ENCODE results near the gene LYPD6B.

LYPD6B gene

DNA sequence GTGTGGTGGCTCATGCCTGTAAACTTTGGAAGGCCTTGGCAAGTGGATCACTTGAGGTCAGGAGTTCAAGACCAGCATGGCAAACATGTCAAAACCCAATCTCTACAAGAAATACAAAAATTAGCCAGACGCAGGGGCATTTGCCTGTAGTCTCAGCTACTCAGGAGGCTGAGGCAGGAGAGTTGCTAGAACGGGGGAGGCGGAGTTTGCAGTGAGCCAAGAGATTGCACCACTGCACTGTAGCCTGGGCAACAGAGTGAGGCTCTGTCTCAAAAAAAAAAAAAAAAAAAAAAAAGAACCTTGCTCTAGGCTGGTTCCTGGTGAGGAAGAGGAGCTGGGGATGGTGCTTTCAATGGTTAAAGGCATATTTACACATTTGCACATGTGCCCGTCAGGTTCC is 129.4 kb downstream of the LYPD6B start:
- no peak for DNase-seq

DNA sequence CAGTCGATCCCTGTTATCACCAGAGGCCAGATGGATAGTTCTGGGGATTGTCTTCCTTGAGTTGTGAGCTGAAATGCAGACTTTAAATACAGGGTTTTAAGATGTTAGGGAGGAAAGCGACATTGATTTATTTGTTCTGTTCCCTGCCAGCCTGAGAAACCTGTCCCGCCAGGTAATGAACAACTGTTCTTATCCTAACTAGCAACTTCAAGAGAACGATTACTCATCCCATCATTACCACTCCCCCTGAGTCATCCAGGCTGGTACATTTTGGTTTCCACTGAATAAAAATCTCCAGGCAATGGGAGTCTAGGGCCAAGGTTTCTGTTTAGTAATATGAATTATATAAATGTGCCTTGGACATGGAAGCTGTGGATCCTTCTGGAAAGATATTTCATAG is 131.2 kb downstream of the LYPD6B start:
- no peak for DNase-seq

DNA sequence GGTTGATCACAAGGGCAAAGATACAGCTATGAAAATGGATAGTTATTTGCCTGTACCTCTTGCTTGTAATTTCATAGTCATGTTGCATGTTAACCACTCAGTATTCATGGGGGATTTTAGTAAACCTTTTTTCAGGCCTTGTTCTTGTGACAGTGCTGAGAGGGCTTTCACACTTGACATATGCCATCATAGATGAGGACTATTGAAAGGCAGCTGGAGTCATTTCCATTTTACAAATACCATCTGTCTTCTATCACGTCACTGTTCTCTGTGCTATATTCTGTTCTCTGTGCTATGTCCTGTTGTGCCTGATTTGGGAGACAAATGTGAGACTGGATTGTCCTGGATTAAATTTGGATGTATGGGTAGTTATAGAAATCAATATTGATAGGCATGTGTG is 131.7 kb downstream of the LYPD6B start:
- DNase-seq: no peak

DNA sequence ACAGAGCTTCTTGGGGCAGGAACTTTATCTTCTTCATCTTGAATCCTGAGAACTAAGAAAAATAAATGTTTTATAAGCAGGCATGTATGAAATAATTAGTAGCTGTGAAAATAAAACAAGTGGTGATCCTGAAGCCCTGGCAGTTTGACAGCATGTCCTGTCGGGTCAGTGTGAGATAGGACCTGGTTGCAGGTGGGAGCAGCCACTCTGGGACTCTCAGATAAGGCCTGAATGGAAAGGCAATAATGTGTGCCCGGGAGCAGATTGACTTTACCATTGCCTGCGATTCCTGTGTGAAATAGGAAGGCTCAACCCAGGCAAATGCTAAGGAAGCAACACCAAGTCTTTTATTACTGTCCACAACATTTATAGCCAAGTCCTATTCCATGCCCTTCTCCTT is 132.4 kb downstream of the LYPD6B start:
- no peak for DNase-seq

DNA sequence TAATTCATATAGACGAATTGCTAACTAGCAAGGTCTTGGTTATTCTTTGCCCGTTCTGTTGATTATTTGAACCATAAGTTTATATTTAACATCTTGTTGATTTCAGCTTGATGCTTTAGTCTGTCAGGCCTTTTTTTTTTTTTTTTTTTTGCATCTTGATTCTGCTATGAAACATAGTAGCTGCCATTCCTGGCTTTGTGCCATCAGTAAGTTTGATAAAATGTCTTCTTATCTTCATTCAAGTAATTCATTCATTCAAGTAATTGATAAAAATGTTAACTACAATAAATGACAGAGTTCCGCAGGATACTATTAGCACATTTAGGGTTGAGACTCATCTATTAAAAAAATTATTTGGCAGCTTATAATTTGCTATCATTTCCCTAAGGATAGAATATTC is 134.7 kb downstream of the LYPD6B start:
- DNase-seq: no peak

DNA sequence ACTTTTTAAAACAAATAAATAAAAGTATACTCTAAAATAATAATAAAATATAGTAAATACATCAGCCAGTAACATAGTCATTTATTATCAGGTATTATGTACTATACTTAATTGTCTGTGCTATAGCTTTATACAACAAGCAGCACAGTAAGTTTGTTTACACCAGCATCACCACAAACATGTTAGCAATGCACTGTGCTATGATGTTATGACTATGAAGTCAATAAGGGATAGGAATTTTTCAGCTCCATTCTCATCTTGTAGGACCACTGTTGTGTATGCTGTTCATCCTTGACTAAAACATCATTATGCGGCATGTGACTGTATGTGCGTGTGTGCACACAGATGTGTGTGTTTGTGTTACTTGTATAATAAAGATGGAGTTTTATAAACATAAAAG is 137.5 kb downstream of the LYPD6B start:
- DNase-seq: no peak

DNA sequence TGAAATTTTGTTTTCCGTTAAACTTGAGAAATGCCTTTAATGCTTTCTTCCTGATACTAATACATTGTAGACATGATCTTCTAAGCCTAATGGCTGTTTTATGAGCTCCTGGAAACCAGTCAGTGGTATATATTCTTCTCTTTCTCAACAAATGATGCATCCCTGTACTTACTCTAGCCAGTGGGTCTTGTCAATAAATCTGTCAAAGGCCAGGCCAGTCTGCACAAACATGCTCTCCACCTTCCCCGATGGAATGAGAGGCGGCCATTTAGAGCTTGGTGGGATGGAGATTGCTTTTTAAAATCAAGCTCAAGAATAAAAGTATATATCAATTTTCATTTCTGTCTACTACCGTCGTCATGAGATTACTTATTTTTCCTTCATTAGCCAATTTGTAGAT is 140.1 kb downstream of the LYPD6B start:
- DNase-seq: no peak

DNA sequence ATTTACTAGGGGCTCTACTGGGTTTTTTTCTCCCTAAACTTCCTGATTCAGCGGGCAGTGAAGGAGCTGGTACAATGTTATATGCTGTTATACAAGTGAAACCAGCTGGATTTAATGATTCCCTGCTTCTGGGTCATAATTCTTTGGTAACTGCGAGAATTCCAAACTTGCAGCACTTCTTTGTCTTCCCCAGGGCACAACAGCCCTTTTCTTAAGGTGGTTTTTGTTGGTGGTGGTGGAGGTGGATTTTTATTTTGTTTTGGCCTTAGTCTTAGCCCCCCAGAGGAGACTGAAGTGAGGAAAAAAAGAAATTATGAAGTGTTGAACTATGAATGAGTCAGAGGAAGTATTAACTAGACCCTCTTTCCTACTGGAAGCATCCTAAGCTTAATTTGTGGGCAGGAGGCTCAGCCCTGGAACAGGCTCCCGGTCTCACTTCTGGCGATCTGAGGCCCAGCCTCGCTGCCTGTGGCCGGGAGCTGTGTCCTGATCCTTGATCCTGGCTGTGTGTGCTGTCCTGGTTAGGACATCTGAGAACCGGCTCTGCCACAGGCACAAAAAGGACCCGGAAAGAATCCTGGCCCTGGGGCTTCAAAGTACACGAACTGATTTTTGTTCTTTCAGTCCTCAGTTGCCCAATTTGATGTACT is 141.9 kb downstream of the LYPD6B start:
- no peak for DNase-seq

DNA sequence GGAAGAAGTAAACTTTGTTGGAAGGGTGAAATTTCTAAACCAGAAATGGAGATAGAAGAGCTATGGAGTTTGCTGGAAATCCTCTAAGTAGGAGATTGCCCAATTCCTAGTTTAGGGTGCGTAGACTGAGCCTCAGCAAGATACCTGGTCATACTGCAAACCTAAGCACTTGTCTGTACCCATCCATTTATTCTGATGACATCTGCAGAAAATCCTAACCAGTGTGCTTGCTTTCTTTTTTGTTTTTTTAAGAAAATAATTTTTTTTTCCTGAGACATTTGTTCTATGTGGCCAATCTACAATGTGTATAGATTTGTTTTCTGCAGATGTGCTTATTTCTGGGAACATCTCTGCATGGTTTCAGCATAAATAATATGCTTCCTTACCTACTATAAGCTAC is 144.7 kb downstream of the LYPD6B start:
- DNase-seq: no peak

DNA sequence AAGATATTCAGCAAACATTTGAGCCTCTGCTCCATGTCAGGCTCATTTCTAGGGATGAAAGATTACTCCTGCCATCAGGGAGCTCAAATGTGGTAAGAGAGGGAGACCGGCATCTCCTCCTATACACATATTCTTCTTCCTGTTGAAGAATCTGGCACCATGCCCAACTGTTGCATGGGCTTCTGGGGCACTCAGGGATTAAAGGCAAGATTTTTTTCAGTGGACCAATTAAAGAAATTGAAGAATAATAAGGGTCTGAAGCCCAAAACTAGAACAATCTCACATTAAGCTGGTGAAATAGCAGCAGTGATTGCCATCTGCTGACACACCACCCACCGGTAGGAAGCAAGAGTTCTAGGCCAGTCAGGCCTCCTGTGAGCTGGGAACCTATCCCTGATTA is 146.5 kb downstream of the LYPD6B start:
- DNase-seq: no peak

DNA sequence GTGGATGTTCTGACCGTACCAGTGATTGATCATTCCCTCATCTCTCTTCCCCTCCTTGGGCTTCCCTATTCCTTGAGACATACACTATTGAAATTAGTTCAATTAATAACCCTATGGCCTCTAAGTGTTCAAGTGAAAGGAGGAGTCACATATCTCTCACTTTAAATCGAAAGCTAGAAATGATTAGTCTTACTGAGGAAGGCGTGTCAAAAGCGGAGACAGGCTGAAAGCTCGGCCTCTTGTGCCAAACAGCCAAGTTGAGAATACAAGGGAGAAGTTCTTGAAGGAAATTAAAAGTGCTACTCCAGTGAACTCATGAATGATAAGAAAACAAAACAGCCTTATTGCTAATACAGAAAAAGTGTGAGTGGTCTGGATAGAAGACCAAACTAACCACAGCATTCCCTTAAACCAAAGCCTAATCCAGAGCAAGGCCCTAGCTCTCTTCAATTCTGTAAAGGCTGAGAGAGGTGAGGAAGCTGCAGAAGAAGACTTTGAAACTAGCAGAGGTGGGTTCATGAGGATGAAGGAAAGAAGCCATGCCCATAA is 147.5 kb downstream of the LYPD6B start:
- DNase-seq: no peak

DNA sequence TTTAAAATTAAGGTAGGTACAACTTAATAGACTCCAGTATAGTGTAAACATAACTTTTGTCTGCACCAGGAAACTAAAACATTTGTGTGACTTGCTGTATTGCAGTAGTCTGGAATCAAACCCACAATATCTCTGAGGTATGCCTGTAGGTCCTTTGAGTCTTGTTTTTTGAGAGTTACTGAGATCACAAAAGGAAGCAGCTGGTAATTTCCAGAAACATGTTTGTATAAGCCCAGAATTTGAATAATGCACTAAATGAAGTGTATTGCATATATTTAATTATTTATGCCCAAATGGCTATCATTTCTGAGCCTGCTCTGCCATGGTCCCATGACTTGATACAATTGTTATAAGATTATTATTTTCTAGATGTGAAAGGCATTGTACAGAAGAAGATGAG is 148.6 kb downstream of the LYPD6B start:
- DNase-seq: no peak

DNA sequence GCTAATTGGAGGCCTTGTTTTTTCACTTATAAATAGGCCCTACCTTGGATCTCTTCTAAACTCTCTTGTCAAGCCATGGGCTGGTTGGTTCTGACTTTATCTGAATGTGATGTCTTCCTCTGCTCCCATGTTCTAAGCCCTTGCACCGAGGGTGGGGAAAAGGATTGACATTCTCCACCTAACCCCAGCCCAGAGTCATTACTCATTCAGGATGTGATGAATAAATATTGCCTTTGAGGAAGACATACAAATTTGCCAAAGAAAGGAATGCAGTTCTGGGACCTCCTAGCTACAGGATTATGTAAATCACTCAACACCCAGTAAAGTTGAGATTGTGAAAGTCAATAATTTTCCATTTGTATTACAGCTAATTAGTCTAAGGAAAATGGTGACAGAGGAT is 149.8 kb downstream of the LYPD6B start:
- no peak for DNase-seq

DNA sequence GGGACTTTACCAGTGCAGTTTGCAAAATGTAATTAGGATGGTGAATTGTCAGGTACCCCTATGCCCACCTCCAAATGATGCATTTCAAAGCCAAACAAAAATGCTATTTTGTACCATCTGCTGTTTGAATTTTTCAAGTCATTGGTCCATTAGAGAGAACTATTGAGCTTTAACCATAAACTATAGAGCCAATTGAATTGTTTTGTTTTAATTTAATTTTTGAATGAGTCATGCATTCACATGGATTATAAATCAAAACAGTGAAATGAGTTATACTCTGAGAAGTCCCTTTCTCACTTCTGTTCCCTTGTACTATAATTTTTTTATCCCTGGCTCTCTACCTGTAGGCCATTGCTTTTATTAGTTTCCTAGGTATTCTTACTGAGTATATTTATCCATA is 151.3 kb downstream of the LYPD6B start:
- DNase-seq: no peak

DNA sequence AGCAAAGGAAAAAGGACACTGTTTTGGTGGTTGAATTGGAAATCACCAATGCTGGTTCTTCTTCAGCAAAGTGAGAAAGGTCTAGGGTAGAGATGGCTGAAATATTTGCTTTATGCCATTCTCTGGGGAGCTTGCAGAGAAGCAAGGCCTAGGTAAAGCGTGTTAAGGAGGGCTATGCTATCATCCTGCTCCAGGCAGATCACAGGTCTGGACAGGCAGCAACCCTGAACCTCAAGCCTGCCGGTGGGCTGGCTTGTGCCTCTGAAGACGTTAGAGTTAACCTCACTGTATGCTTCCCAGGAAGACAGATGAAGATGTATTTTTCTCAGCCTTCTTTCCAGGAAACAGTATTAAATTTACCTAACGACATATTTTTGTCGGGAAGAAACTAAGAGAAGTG is 153.4 kb downstream of the LYPD6B start:
- no peak for DNase-seq

DNA sequence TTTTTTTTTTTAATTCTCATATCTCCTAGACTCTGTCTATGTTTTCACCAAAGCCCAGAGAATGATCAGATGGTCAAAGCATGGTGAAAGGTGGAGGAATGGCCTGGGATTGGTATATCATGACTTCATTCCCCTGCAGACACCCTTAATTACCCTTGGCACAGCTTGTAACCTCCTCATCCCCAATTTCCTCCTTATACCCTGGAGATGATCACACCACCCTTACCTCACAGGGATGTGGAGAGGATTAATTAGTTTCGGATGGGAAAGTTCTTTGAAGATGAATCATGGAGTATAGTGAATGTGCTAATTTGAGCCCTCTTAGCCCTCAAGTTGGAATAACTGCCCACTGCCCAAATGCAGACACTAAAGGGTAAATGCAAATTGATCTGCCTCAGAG is 153.9 kb downstream of the LYPD6B start:
- DNase-seq: no peak

DNA sequence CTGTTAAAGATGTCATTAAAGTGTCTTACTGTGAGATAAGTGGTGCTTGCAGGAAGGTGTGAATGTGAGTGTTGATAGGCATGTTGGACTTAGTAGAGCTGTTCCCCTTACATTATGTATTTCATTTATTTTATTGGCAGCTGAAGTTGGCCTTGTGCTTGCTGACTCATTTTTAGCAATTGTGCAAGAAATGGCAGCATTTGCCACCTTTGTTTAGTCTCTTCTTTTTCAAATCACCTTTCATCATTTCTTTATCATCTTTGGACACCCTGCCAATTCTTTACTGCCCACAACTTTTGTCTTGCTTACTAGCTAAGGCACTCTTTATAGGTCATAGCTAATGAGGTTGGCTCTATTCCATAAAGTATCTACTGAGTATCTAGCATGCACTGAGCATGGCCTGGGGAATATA is 161.6 kb downstream of the LYPD6B start:
- DNase-seq: no peak

DNA sequence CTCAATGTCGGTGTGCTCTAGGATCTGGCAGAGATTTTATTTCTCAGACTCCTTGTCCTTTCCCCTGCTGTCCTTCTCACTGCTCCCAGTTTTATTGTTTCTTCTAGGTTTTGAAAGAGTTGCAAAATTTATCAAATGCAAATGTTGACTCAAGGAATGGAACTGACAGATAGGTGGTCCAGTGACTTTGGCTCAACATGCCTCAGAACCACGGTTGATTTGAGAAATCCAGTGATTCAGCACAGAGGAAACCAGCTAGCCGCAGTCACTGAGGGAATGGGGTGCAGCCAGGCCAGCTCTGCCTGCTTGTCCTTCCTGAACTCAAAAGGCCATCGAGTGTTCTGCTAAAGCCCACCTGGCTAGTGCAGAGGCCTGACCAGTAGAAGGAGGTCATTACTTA is 166.2 kb downstream of the LYPD6B start:
- no peak for DNase-seq

DNA sequence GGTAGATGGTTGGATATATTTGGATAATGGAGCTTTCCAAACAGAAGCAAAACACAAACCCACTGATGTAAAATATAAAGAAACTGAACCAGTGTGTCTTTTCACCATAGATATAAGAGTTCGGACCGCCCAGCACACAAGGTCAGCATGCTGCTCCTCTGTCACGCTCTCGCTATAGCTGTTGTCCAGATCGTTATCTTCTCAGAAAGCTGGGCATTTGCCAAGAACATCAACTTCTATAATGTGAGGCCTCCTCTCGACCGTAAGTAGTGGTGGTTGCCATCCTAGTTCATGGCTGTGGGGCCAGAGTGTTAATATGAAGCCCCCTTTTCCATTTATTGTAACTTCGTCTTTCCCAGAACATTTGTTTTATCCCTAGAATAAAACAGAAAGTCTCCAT is 166.6 kb downstream of the LYPD6B start:
- no peak for DNase-seq

DNA sequence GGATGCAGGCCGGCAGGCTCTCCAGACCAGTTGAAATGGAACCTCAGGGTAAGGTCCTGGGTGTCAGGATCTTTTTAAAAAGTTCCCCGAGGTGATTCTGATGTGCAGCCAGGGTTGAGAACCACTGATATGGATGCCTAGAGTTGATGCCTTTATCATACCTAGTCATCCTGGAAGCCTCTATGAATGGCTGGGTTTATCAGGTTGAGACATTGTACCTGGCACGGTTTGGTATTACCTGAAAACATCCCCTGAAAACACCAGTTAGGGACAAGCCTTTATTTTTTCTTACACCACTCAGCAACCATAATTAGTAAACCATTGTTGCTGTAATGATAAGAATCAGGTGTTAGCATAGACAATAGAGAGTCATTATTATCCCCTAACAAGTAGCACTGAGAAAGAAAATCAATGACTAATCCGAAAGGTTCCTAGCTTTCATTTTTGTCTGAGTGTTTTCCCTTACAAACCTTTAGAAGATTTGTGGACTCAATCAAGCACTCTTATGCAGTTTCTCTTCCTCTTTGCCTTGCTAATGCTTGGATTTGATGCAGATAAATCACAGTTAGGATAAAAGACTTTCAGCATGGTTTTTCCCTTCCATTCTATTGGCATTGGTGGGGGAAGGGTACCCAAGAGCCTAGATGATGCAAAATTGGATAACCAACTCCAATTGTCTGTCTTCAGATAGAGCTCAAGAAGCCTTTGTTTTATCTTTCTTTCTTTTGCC is 175.4 kb downstream of the LYPD6B start:
- no peak for DNase-seq

DNA sequence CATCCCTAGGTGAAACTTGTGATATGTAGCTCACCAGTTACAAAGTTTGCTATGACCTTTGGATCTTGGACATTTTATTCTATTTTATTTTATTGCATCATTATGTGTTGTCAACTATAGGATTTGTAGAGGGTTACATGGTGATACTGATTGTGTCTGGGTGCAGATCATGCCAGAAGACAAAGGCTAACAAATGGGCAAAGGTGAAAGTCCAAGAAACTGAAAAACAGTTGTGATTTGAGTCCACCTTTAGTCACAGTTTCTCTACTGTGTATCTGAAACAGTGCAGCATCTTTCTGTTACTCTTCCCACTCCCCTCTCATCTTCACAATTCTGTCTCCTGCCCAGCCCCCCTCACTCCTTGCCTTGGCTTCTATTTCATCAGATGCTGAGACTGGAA is 180.0 kb downstream of the LYPD6B start:
- no peak for DNase-seq

DNA sequence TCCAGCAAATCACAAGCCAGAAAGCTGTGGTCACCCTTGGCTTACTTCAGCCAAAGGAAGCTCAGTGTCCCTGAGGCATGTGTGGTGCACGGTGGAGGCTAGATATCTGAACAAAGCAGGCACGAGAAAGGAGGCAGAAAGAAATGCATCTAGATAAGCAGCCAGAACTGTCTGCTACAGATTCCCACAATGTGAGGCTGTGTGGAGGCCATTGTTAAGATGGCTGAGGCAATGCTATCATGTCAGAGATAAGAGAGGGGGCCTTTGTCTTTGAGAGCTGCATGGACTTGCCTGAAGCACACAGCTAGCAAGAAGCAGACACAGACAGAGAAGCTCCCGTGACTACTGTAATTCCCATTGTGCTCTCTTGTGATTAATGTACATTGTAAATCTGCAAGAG is 181.4 kb downstream of the LYPD6B start:
- DNase-seq: no peak

DNA sequence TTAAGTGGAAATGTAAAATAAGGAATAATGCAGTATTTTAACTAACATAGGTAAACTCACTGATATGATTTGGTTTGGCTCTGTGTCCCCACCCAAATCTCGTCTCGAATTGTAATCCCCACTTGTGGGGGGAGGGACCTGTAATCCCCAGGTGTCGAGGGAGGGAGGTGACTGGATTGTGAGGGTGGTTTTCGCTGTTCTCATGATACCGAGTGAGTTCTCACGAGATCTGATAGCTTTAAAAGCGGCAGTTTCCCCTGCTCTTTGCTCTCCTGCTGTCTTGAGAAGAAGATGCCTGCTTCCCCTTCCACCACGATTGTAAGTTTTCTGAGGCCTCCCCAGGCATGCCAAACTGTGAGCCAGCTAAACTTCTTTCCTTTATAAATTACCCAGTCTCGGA is 182.5 kb downstream of the LYPD6B start:
- no peak for DNase-seq

DNA sequence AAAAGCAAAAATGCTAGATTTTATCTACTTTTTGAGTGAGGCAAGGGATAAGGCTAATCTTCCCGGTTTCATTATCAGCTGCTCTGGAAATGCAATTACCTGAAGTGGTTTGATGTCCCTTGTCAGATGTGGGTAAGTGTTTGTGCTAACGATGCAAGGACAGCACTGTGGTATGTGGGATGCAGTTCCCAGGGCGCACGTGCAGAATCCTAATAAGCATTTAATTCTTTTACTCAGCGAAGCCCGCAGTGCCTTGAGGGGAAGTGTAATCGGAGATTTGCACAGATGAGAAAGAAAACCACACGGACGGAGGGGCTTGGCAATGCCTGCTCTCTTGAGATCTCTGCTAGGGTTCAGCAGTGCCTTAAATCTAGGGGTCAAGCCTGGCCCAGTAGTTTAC is 183.4 kb downstream of the LYPD6B start:
- DNase-seq: no peak
